Ascending aorta (tissue), 2 donors: ENCODE measurements around the gene SLC1A2. TPM values are rescaled to one million over a fixed set of nuclear protein-coding genes. Genes with fewer than 3 reads are reported as not detected.
A peak's percentile ranks its signal among the peaks of the same experiment; 100 is the strongest.

ENCODE experiments used
- DNase-seq, 2 donors: peaks; one replicate each; pipeline ENCODE4 v3.0.0-alpha.2; 2019; ENCODE audit warnings: low spot score in 2 of 2
- H3K27ac ChIP-seq, 2 donors: fragments of 200-600 bp; sonication (generic); one replicate each; pipeline ENCODE4 v1.5.1; 2016 to 2017; ENCODE audit warnings: mild to moderate bottlenecking in 1 of 2
- H3K27me3 ChIP-seq: fragments of 200-600 bp; sonication (generic); one replicate; pipeline ENCODE4 v1.5.1; 2017
- H3K36me3 ChIP-seq, 2 donors: fragments of 200-600 bp; sonication (generic); one replicate each; pipeline ENCODE4 v1.5.1; 2016
- H3K4me1 ChIP-seq, 2 donors: fragments of 200-600 bp; sonication (generic); one replicate each; pipeline ENCODE4 v1.5.1; 2016 to 2017; ENCODE audit warnings: mild to moderate bottlenecking in 1 of 2
- H3K4me3 ChIP-seq, 2 donors: fragments of 200-600 bp; sonication (generic); one replicate each; pipeline ENCODE4 v1.5.1; 2016 to 2017; ENCODE audit warnings: mild to moderate bottlenecking in 1 of 2
- H3K9me3 ChIP-seq, 2 donors: fragments of 200-600 bp; sonication (generic); one replicate each; pipeline ENCODE4 v1.5.1; 2016
- intact Hi-C: fragments of 100-400 bp; cut with DNase I; formaldehyde crosslinking; loops from one replicate; pipeline ENCODE4 v1.15.1; 2023
- total RNA-seq: library from RNA; depleted of rRNA; stranded (reverse); fragments of >200 nt; gene quantifications from one replicate; pipeline ENCODE4 v1.1.0, GENCODE V29; 2016
- TF ChIP-seq, protein P1 (sequence below), 3 experiments: fragments of 200-600 bp in 2 of 3; fragments of 450-650 bp in 1 of 3; sonication (generic) in 2 of 3; IDR thresholded peaks; one replicate each; pipeline ENCODE4 v1.5.1; 2016 to 2019; ENCODE audit warnings: antibody characterized with exemption in 3 of 3, mild to moderate bottlenecking in 1 of 3, moderate library complexity in 1 of 3

The SLC1A2 gene
- 0.32 TPM for total RNA-seq

DNA sequence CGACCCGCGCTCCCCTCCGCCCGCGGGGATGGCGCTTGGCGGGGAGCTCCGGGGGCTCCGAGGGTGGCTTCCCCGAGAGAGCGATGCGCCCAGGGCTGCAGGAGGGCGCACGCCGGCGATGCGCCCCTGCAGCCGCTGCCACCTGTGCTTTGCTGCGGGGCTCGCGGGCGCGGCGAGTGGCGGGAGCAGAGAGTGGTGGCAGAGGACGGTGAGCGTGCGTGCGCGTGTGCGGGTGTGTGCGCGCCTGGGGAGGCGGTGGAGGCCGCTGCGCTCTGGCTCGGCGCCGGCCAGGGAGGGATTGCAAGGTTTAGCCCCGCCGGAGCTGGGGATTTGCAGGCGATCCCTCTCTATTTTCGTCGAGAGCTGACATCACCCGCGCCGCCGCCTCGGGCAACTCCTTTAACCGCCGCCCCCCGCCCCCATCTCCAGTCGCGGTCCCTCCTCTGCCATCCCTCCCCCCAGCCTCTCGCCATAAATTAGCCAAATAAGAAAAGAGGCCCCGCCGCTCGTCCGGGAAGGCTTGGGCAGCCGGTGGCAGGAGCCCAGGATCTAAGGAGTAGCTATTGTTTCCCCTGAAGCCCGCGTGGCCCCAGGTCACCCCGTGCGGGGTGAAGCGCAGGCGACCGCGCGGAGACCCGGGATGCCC lies at the start of gene SLC1A2:
SLC1A2 (minus strand) TSS at position 375 of the 646 bp plus-strand sequence. CDS start 592 bp downstream, outside the sequence.
- Histone ChIP-seq H3K36me3 (no peaks in the 10 kb centered on the region), H3K9me3 (no peaks in the 10 kb centered on the region), H3K4me1 (peaks cover 3 to 22% of the 10 kb centered on the region in 2 donors), H3K27ac (no peak within 1 kb of the TSS), H3K27me3 (peaks cover 10% of the 10 kb centered on the region), H3K4me3 (peak within 1 kb of the TSS; percentile 44 to 66)
- intact Hi-C loops = no loop called here
- DNase-seq = no peak
- TF ChIP-seq, protein P1, sequence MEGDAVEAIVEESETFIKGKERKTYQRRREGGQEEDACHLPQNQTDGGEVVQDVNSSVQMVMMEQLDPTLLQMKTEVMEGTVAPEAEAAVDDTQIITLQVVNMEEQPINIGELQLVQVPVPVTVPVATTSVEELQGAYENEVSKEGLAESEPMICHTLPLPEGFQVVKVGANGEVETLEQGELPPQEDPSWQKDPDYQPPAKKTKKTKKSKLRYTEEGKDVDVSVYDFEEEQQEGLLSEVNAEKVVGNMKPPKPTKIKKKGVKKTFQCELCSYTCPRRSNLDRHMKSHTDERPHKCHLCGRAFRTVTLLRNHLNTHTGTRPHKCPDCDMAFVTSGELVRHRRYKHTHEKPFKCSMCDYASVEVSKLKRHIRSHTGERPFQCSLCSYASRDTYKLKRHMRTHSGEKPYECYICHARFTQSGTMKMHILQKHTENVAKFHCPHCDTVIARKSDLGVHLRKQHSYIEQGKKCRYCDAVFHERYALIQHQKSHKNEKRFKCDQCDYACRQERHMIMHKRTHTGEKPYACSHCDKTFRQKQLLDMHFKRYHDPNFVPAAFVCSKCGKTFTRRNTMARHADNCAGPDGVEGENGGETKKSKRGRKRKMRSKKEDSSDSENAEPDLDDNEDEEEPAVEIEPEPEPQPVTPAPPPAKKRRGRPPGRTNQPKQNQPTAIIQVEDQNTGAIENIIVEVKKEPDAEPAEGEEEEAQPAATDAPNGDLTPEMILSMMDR (IDR thresholded peaks at IDR 0.05) = no peak

DNA sequence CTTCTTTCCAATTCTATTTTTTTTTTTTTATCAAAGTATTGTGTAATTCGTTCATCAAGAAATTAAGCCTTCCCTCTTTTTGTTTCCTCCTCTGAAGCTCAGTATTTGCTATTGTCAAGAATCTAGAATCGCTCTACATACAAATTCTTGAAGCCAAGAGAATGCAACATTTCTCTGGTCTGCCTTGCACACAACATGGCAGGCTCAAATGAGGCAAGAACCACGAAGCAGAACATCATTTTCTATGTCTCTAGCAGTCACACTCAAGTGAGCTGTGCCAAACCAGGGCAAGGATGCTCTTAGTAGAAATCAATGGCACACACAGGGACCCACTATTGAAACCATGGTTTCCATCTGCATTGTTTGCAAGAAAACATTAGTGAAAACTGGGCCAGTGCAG lies 46.7 kb upstream of the SLC1A2 start:
- TF ChIP-seq, protein P1 (IDR thresholded peaks at IDR 0.05) = no peak
- DNase-seq = no peak
- Histone ChIP-seq H3K9me3 (no peaks in the 10 kb centered on the region), H3K27ac (no peak overlapping the region), H3K4me3 (no peak overlapping the region), H3K36me3 (no peaks in the 10 kb centered on the region), H3K27me3 (no peaks in the 10 kb centered on the region), H3K4me1 (no peaks in the 10 kb centered on the region)
- intact Hi-C loops = no loop called here

DNA sequence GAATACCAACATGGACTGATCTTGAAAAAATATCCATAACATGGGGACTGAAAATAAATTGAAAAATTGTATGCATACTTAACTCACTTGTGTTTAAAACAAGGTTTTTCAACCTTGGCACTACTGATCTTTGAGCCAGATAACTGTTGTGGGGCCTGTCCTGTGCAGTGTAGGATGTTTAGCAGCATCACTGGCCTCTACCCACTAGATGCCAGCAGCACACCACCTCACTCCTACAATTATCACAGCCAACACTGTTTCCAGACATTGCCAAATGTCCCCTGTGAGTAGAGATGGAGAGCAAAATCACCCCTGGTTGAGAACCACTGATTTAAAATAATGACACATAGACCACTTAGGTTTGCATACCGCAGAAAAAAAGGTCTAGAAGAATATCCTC lies 45.0 kb upstream of the SLC1A2 start:
- no peak for DNase-seq
- Histone ChIP-seq H3K27me3 (no peaks in the 10 kb centered on the region), H3K36me3 (no peaks in the 10 kb centered on the region), H3K4me3 (no peak overlapping the region), H3K4me1 (no peaks in the 10 kb centered on the region), H3K9me3 (no peaks in the 10 kb centered on the region), H3K27ac (no peak overlapping the region)
- TF ChIP-seq, protein P1 (IDR thresholded peaks at IDR 0.05) = no peak
- intact Hi-C loops = no loop called here

DNA sequence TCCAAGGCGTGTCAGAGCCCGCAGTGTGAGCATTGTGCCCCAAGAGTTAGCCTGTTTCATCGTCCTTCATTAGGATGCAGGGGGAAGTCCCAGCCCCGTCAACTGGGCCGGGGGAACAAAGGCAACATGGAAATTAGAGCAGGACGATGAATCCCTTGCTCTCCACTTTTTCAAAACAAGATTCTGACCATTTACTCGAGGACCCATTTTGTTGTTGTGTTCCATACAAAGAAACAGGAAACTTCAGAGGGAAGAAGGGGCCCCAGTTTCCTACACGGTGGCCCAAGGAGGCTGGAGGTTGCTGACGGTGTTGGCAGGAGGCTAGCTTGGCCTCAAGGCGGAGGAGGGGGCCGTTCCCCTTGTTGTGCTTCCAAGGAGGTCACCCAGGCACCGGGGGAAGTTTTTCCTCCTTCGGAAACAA lies 44.0 kb upstream of the SLC1A2 start:
- intact Hi-C loops = no loop called here

DNA sequence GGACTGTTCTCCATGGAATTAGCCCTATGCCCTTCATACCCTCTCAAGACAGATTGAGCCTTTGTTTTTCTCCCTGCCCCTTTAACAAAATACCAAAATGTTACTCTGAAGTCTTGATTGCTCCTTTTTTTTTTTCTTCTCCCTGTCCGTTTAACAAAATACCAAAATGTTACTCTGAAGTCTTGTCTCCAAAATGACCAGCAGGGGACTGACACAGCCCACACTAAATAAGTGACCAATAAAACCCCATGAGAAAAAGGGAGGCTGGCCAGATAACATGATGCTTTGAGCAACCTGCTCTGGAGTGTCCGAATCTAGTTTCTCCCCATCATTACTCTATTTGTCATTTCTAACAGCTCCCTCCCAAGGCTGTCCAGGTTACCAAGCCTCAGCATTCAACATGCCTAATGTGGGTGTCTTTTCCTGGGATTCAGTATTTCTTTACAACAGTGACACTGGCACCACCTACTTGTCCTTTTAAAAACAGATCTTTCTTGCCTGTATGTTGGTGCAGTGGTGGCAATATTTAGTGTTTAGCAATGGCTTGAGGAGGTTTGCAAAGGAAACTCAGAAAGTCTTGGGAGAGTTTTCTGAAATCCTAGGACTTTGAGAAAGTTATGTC lies 42.7 kb upstream of the SLC1A2 start:
- H3K9me3 ChIP-seq = no peaks in the 10 kb centered on the region
- H3K36me3 ChIP-seq = no peaks in the 10 kb centered on the region
- intact Hi-C loops = no loop called here
- TF ChIP-seq, protein P1 (IDR thresholded peaks at IDR 0.05) = no peak
- no peak overlapping the region for H3K4me3 ChIP-seq
- no peaks in the 10 kb centered on the region for H3K27me3 ChIP-seq
- no peak for DNase-seq
- no peak overlapping the region for H3K27ac ChIP-seq
- H3K4me1 ChIP-seq = no peaks in the 10 kb centered on the region

More for the DNA sequence above, 44.0 kb upstream of the SLC1A2 start:
- TF ChIP-seq, protein P1 (IDR thresholded peaks at IDR 0.05) = no peak
- Histone ChIP-seq H3K36me3 (no peaks in the 10 kb centered on the region), H3K27me3 (no peaks in the 10 kb centered on the region), H3K27ac (no peak overlapping the region), H3K9me3 (no peaks in the 10 kb centered on the region), H3K4me1 (no peaks in the 10 kb centered on the region), H3K4me3 (no peak overlapping the region)
- DNase-seq = no peak
